SIG-M5 (cell line): Measurements from ENCODE around the gene STRAP.
A peak's percentile ranks its signal among the peaks of the same experiment; 100 is the strongest.

ENCODE experiments used
- DNase-seq: peaks from one replicate; lab custom pipeline; 2025; lab: John Stamatoyannopoulos, UW

STRAP gene, protein sequence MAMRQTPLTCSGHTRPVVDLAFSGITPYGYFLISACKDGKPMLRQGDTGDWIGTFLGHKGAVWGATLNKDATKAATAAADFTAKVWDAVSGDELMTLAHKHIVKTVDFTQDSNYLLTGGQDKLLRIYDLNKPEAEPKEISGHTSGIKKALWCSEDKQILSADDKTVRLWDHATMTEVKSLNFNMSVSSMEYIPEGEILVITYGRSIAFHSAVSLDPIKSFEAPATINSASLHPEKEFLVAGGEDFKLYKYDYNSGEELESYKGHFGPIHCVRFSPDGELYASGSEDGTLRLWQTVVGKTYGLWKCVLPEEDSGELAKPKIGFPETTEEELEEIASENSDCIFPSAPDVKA

DNA sequence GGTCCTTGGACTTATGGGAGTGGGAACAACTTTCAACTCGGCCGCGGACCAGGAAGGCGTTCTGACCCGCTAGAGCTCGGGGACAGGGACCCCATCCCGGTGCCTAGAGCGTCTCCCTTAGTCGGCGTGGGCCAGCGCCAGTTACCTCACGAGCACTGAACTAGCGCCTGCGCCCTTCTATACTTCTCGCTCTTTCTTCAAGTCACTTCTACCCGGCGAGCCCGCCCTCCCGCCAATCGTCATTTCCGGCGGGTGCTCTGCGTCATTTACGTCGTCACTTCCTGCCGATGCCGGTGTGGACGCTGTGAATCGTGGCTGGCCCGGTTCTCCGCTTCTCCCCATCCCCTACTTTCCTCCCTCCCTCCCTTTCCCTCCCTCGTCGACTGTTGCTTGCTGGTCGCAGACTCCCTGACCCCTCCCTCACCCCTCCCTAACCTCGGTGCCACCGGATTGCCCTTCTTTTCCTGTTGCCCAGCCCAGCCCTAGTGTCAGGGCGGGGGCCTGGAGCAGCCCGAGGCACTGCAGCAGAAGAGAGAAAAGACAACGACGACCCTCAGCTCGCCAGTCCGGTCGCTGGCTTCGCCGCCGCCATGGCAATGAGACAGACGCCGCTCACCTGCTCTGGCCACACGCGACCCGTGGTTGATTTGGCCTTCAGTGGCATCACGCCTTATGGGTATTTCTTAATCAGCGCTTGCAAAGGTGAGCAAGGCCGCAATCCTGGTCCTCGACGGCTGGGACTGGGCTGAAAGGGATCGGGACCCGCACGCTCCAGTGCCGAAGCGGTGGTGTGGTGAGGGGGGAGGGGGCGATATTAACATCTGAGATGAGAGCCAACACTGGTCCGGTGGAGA, at the start of gene STRAP:
Gene STRAP (plus strand): TSS at position 270 of the 854 bp plus-strand sequence. CDS start 321 bp downstream, at position 591.
- peak; percentile 92 for DNase-seq

DNA sequence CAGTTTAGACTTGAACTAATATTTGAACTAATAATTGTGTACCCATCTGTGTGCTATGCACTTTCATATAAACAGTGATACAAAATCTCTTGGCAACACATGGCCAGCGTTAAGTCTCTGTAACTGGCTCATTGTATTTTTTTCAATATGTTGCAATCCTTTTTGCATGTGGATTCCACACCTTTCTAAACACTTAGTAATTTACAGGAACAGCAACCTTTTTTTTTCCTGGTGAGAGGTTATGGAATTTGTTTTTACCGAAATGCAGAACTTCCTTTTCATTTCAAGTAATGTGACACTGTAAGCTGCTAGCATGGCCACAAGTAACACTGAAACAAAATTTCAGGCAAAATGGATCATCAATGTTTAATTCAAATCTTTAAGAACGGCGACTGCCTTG, 47.6 kb upstream of the STRAP start:
- no peak for DNase-seq

DNA sequence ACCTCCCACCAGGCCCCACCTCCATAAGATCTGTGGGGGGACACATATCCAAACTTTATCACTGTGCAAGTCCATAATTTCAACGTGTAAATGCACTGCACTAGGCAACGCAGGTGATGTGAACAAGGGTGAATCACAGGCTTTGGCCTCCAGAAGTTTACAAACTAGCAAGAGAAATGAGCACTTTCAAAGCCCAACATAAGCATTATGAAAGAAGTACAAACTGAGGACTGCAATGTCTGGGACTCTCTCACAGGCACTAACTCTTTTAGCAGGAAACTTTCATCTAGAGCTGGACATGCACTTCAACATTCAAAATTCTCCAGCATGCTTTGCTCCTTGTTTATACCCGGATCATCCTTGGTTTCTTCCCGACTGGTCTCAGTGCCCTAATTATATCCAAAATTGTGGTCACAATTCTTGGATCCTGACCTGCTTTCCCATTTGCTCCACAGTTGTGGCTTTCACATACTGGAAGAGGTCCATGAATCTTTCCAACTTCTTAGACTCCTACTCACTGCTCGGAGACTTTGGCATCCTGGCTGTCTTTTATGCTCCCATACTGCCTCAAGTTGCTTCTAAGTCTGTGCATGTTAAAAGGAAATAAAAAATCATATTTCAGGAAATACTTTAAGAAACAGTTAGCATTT, 44.9 kb upstream of the STRAP start:
- DNase-seq, result no peak

DNA sequence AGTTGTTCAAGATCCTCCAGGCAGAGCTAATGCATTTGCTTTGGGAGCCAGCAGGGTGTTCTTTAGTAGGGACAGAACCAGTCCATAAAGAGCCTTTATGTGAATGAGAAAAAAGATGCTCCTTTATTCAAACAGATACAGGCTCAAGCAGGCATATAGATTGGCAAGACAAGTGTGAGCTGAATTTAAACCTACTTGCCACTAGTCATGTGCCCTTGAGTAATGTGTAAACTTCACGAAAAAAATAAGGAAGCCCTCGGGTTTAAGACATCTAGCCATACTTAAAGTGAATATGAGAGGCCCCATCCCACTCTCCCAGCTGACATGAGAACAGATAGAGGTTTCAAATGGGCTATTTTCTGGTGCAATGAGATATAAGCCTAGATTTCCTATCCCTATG, 43.1 kb upstream of the STRAP start:
- DNase-seq, result no peak

DNA sequence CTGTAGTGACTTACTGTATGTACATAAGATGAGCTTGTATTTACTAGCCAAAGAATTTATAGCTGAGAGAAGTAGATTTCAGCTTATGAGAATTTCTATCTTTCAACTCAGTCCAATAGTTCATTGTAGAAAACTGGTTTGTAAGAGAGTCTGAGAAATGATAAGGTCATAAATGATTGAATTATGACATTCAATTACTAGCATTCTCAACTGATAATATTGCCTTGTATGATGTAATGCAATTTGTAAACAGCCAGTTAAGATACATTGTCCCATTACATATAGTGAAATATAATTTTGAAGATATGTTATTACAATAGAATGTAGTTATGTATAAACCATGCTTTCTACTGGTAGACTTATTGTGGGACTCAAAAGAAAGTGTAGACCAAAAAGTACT, 42.5 kb upstream of the STRAP start:
- DNase-seq, result no peak

DNA sequence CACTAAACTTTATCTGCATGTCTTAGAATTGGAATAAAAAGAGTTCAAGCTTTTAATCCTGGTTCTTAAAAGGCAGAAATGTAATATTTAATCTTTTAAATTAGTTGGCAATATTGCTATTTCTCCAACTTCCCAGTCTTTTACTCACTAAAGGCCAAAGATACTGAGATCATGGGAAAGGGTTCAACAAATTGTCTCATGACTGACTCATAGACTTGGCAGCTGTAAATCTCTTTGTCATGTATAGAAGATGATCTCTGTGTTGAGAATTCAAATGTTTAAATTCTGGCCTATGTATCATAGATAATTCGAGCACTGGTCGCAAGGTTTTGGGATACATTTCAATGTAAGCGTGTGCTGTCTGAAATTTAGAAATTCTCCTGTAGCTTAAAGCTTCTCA, 40.1 kb upstream of the STRAP start:
- DNase-seq, result no peak

DNA sequence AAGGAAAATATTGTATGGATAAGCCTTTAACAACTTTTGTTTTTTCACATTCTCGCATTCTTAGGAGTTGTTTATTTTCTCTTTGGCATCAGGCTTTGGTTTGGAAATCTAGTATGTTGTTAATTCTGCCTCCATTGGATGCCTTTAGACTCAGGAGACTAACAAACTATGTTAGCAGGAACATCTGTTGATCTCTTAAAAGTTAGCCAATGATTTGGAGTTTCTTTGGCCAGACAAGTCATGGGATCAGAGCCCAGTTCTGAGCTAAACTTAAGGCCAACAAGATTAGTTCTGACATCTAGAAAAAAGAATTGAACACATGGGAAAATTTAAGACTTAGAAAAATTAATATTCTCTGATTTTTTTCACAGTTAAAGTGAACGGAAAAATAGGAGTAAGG, 35.3 kb upstream of the STRAP start:
- no peak for DNase-seq

DNA sequence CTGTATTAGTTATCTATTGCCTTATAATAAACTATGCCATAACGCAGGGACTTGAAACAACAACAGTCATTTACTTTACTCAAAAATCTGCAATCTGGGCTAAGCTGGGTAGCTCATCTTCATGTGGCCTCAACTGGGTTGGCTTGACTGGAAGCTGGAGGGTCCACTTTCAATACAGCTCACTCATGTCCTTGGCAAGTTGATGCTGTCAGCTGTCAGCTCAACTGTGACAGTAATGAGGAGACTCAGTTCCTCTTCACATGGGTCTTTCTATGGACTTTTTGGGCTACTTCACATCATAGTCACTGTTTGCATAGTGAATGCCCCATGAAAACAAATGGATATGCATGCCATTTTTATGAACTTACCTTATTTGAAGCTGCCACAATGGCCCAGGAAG, 33.6 kb upstream of the STRAP start:
- DNase-seq, result no peak

DNA sequence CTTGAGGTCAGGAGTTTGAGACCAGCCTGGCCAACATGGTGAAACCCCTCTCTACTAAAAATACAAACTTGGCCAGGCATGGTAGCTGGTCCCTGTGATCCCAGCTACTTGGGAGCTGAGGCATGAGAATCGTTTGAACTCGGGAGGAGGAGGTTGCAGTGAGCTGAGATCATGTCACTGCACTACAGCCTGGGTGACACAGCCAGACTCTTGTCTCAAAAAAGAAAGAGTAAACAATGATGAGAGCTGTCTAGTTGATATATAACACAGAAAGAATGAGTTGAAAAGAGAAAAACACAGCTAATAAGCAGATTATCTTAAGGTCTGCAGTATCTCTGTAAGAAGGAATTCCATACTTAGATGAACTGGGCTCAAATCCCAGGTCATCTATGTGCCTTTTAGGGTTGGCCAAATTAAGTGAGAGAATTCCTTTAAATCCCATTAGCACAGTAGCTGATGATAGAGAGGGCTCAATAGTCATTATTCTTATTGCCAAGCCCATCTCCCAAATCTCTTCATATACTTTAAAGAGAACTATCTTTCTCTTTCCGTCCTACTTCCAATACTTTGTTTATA, 31.1 kb upstream of the STRAP start:
- DNase-seq, result no peak

DNA sequence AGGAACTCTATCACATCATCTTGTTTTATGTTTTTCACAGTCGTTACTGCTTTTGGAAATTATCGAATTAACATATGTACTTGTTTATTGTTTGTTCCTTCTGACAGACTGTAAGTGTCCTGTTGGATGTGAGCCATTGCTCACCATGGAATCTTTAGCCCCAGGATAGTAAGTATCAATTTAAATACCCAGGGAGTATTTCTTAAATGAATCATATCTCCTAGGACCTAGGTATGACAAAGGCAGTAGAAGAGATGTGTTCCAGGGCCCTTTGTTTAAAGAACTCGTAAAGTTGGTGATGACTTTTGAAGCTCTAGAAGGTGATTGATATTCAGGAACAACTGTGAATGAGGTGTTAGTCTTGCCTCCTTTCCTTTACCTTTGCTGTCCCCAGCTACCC, 30.3 kb upstream of the STRAP start:
- no peak for DNase-seq

DNA sequence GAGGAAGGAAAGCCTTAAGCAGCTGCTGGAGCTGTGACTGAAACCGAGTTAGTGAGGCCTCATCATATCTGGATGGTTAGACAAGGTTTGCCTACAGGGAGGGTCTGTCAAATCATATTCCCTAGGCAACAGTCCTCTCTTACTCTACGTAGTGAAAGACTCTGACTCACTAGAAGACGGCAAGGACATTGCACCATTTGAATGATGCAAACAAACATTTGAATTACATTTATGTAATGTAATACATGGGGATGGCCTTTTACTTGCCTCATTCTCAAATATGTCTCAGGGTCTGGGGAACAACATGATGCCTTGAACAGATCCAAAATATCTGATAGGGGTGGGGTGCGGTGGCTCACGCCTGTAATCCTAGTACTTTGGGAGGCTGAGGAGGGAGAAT, 29.8 kb upstream of the STRAP start:
- no peak for DNase-seq

DNA sequence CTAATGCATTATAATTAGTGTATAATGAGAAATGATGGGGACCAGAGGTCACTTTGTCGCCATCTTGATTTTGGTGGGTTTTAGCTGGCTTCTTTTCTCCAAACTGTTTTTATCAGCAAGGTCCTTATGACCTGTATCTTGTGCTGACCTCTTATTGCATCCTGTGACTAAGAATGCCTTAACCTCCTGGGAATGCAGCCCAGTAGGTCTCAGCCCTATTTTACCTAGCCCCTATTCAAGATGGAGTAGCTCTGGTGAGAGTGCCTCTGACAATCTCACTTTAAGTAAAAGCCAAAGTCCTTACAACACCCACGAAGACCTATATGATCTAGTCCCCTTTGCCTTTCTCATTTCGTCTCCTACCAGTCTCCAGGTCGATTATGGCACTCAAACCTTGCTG, 28.3 kb upstream of the STRAP start:
- no peak for DNase-seq

DNA sequence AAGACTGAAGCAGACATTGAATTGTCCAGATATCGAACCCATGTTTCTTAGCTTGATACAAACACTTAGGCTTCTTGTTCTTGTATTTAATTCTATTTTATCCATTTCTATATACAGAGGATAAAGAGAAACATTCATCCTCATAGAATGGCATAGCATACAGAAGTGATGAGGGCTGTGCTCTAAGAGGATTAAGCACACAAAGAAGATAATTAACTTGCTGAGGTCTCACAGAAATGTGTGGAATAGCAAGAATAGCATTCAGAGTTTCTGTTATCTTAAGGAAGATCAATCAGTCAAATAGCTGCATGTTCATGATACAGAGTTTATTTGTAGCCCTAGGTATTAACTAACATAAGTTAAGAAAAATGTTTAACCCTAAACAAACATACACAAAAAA, 27.3 kb upstream of the STRAP start:
- DNase-seq, result no peak

DNA sequence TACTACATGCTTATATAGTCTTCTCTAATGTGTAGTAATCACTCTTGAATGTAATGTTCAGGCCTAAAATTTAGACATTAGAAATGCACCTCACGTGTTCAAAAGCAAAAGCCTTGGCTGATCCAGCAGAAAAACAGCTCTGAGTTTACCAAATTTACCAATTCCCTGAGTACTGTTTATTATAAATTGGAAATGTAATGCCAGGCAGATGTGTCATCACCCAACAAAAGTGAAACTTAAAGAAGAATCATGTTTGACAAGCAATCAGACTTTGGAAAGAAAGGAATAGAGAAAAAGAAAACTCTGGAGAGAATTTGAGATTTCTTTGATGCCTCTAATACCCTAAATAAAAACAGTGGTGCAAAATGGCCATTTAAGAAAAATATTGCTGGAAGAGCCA, 26.5 kb upstream of the STRAP start:
- no peak for DNase-seq

DNA sequence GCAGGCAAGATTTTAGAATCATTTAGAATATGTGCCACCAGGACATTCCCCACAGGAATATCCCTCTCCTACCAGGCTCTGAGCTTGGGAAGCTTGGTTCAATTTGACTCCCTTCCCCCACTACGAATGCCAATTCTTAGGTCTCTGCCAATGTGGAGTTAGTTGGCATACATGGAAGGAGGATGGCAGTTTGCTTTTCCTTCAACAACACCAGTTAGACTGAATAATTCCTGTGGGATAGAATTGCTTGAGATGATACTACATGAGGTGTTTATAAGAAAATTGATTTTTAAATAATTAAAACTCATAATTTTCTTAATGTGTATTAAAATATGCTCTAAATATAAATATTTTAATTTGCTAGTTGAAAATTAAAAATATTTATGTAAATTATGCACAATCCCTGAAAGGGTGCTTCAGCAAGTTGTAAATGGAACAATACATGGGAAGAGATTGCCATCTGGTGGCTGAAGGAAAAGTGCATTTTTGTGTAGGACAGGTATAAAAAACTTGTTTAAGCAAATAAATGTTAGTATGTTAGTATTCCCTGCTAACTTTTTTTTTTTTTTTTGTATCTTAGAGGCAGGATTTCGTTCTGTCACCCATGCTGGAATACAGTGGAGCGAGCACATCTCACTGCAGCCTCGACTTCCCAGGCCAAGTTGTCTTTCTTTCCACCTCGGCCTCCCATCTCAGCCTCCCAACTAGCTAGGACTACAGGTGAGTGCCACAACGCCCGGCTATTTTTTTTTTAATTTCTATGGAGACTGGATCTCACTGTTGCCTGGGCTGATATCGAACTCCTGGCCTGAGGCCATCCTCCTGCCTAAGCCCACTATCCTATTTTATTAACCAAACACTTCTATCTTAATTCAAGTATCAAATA, 25.8 kb upstream of the STRAP start:
- DNase-seq, result no peak

DNA sequence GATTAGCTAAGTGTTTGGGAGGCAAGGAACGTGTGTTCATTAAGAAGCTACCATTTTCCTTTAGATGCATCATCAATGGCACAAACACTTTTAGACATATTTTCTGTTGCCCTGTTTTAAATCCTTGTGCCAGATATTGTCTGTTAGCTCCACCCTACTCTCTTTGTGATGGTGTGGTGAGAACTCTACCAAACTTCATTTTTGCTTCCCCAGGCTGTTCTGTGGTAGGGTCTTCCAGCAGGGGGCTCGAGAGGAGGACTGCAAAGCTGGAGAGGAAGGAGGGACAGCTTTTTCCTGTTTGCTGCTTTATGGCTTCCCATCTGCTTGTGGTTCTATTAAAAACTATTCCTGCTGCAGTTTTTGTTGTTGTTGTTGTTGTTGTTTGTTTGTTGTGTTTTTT, 23.8 kb upstream of the STRAP start:
- no peak for DNase-seq

DNA sequence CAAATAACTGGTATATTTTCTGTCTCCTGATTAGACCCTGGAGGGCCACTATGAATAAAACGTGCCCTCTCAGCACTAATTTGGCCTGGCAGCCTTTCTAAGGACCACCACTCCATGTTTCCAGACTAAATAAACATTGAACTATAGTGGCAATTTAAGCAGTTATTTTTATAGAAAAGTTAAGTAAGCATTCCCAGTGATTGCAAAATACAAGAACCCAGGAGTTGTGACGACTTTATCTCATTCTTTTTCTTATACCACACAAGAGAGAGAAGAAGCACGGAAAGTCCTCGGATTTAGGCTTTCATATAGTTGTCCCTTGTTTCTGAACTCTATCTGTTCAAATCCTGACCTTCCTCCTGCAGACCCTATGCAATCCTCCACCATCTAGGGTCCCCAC, 23.1 kb upstream of the STRAP start:
- DNase-seq, result no peak

DNA sequence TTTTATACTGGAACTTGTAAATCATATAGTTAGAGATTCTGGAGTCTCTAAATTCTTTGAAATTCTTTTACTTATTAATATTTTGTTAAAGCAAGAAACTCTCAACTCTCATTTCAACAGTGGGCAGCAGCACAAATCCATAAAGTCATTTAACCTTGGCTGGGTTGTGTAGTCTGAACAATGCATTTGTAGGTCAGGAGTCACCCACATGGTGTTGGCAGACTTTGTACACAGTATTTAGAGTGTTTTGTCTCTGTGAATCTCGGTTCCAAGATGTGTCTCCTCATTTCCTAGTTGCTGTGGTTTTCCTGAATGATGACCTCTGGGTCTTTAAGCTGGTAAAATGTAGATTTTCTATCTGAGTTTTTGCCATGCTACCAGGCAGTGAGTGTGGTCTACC, 20.8 kb upstream of the STRAP start:
- no peak for DNase-seq

DNA sequence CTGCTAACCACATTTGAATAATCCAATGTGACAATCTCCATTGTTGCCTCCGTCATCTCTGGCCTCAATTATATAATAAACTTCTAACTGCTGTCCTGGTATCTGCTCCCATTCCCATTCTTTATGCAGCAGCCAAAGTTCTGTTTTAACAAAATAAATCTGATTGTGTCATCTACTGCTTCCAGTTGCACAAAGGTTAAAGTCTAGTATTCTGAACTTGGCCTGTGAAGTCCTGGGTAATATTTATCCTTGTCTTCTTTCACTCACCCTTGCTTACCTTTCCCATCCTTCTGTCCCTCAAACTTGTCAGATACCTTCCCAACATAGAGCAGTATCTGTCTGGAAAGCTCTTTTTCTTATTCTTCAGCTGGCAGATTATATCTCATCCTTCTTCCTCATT, 19.3 kb upstream of the STRAP start:
- no peak for DNase-seq

DNA sequence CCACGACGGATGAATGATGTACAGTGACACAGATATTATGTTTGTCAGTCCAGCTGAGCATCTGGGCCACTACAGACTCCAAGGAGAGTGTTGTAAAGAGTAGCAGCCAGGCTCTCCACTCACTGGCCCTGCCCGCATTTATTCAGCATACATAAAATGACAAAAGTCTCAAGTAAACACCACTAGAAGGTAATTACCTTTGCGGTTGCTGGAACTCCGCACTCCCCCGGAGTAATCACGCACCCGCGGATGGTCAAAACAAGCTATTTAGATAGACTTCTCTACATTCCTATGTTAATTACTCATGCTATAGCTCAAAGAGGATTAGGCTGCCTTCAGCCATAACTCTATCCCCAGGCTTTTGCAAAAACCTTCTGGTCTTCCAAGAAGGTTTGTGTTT, 18.8 kb upstream of the STRAP start:
- DNase-seq, result no peak

DNA sequence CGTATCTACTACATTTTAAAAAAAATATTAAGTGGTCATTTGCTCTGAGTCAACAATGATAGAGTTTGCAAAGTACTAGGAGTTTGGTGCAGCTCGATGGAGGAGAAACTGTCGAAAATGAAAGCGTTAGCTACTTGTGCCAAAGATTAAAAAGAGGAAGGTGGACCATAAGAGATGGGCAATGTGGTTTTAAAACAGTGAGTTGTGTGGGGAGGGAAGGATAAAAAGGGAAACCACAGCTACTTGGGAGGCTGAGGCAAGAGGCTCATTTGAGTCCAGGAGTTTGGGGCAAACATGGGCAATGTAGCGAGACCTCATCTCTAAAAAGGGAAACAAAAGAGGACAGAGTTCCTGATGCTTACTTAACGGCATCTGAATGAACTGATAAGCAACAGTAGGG, 18.2 kb upstream of the STRAP start:
- DNase-seq, result peak; percentile 84

DNA sequence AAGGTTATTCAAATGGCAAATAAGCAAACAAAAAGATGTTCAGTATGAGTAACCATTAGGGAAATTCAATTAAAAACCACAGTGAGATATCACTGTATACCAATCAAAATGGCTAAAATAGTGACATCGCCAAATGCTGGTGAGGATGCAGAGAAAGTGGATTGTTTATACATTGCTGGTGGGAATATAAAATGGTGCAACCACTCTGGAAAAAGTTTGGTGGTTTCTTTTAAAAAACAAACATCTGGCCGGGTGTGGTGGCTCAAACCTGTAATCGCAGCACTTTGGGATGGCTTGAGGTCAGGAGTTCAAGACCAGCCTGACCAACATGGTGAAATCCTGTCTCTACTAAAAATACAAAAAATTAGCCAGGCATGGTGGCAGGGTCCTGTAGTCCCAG, 14.0 kb upstream of the STRAP start:
- no peak for DNase-seq
